ENCODE results near the gene FKBP10. TPM values are rescaled to one million over a fixed set of nuclear protein-coding genes. Genes with fewer than 3 reads are reported as not detected.

Gene FKBP10
- total RNA-seq, 1 experiment from 2014 or later: 143 TPM

DNA sequence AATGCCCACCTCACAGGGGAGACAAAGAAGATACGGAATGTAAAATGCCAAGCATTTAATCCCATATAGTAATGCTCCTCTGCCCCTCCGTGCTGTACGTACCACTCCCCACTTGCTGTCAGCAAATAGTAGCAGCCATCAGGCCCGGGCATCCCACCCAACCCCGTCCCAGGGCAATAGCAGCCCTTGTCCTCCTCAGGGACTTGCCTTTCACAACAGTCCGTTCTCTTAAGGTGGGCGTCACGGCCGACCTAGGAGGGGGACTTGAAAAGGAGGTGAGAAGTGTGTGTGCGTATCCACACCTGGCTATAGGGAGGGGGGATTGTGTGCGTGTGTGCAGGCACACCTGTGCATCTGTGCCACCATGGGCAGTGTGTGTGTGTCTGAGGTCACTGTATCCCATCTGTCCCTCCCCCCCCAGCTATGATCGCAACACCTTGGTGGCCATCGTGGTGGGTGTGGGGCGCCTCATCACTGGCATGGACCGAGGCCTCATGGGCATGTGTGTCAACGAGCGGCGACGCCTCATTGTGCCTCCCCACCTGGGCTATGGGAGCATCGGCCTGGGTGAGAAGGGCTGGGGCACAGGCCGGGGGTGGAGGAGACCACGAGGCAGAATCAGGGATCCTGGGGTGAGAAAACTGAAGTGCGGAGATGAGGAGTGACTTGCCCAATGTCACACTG is 4.0 kb downstream of the FKBP10 start:
- Histone ChIP-seq H2AFZ (no peak overlapping the region), H3K4me1 (replicated peaks; ENCODE audit: insufficient read depth) (peaks cover 10% of the 10 kb centered on the region), H3K79me2 (ENCODE audit: low read depth) (peaks cover 22% of the 10 kb centered on the region), H3K9me3 (ENCODE audit: insufficient read depth, low read depth) (no peaks in the 10 kb centered on the region), H3K4me3 (no peak overlapping the region), H3F3A (ENCODE audit: insufficient read depth, low read depth) (peaks cover 5% of the 10 kb centered on the region; the same call in 1 of the 2 replicates), H3K4me2 (no peak overlapping the region), H4K20me1 (ENCODE audit: insufficient read depth) (no peaks in the 10 kb centered on the region), H3K9me2 (ENCODE audit: insufficient read depth) (no peaks in the 10 kb centered on the region), H3K36me3 (ENCODE audit: low read depth) (no peaks in the 10 kb centered on the region), H3K27ac (no peak overlapping the region), H3K27me3 (ENCODE audit: insufficient read depth, low read depth) (no peaks in the 10 kb centered on the region)
- POLR2A ChIA-PET (ENCODE audit: unreplicated experiment): no interaction called here
- CTCF ChIA-PET: no interaction called here
- TF ChIP-seq, protein P1, sequence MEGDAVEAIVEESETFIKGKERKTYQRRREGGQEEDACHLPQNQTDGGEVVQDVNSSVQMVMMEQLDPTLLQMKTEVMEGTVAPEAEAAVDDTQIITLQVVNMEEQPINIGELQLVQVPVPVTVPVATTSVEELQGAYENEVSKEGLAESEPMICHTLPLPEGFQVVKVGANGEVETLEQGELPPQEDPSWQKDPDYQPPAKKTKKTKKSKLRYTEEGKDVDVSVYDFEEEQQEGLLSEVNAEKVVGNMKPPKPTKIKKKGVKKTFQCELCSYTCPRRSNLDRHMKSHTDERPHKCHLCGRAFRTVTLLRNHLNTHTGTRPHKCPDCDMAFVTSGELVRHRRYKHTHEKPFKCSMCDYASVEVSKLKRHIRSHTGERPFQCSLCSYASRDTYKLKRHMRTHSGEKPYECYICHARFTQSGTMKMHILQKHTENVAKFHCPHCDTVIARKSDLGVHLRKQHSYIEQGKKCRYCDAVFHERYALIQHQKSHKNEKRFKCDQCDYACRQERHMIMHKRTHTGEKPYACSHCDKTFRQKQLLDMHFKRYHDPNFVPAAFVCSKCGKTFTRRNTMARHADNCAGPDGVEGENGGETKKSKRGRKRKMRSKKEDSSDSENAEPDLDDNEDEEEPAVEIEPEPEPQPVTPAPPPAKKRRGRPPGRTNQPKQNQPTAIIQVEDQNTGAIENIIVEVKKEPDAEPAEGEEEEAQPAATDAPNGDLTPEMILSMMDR (conservative IDR thresholded peaks at IDR 0.05): no peak
- TF ChIP-seq EZH2 (IDR thresholded peaks at IDR 0.05; ENCODE audit: low read depth): no peak
- no TSS peak for BruUV-seq (replicated peaks)
- no peak for DNase-seq
- intact Hi-C loops (cut with micrococcal nuclease; ENCODE audit: unreplicated experiment): no loop called here

DNA sequence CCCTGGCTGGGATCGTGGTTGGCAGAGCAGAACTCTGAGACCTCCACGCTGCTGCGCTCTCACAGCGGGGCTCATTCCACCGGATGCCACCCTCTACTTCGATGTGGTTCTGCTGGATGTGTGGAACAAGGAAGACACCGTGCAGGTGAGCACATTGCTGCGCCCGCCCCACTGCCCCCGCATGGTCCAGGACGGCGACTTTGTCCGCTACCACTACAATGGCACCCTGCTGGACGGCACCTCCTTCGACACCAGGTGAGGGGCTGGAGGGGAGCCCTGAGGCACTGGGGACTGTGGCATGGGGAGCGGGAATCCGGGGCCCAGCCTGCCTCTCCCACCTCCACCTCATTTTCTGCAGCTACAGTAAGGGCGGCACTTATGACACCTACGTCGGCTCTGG is 5.2 kb downstream of the FKBP10 start:
- Histone ChIP-seq H3F3A (ENCODE audit: insufficient read depth, low read depth) (no peaks in the 10 kb centered on the region; the same call in 1 of the 2 replicates), H3K9me3 (ENCODE audit: insufficient read depth, low read depth) (no peaks in the 10 kb centered on the region), H2AFZ (no peak overlapping the region), H3K27me3 (ENCODE audit: insufficient read depth, low read depth) (no peaks in the 10 kb centered on the region), H3K36me3 (ENCODE audit: low read depth) (no peaks in the 10 kb centered on the region), H3K4me3 (no peak overlapping the region), H3K9me2 (ENCODE audit: insufficient read depth) (no peaks in the 10 kb centered on the region), H3K4me1 (replicated peaks; ENCODE audit: insufficient read depth) (peaks cover 10% of the 10 kb centered on the region), H3K4me2 (no peak overlapping the region), H3K79me2 (ENCODE audit: low read depth) (peaks cover 20% of the 10 kb centered on the region), H4K20me1 (ENCODE audit: insufficient read depth) (no peaks in the 10 kb centered on the region), H3K27ac (no peak overlapping the region)
- no peak for DNase-seq
- ChIA-PET POLR2A (ENCODE audit: unreplicated experiment) (no interaction called here), CTCF (no interaction called here)
- BruUV-seq (replicated peaks): no TSS peak
- intact Hi-C loops (cut with micrococcal nuclease; ENCODE audit: unreplicated experiment): no loop called here
- TF ChIP-seq, protein P1 (conservative IDR thresholded peaks at IDR 0.05): no peak
- TF ChIP-seq EZH2 (IDR thresholded peaks at IDR 0.05; ENCODE audit: low read depth): no peak

DNA sequence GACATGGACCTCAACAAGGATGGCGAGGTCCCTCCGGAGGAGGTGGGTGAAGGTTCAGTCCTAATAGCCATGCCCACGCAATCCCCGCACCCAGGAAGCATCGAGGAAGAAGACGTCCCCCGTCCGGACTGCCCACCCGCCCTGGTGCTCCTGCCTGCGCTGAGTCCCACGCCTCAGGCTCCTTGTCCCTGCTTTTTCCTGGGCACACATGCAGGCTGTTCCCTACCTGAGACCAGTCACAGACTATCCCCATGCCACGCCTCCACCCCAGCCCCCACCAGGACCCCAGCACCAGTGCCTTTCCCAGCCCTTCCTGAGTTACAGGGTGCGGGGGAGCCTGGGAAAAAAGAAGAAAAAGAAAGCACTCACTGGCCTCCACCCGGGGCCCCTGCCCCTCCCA is 9.0 kb downstream of the FKBP10 start:
- Histone ChIP-seq H3K79me2 (ENCODE audit: low read depth) (no peaks in the 10 kb centered on the region), H3F3A (ENCODE audit: insufficient read depth, low read depth) (no peaks in the 10 kb centered on the region; the same call in 1 of the 2 replicates), H2AFZ (no peak overlapping the region), H3K4me1 (replicated peaks; ENCODE audit: insufficient read depth) (no peaks in the 10 kb centered on the region), H3K4me2 (no peak overlapping the region), H3K9me2 (ENCODE audit: insufficient read depth) (no peaks in the 10 kb centered on the region), H4K20me1 (ENCODE audit: insufficient read depth) (no peaks in the 10 kb centered on the region), H3K9me3 (ENCODE audit: insufficient read depth, low read depth) (no peaks in the 10 kb centered on the region), H3K27ac (no peak overlapping the region), H3K36me3 (ENCODE audit: low read depth) (no peaks in the 10 kb centered on the region), H3K4me3 (no peak overlapping the region), H3K27me3 (ENCODE audit: insufficient read depth, low read depth) (no peaks in the 10 kb centered on the region)
- ChIA-PET POLR2A (ENCODE audit: unreplicated experiment) (no interaction called here), CTCF (no interaction called here)
- no peak for DNase-seq
- intact Hi-C loops (cut with micrococcal nuclease; ENCODE audit: unreplicated experiment): no loop called here
- no TSS peak for BruUV-seq (replicated peaks)
- TF ChIP-seq EZH2 (IDR thresholded peaks at IDR 0.05; ENCODE audit: low read depth): no peak
- TF ChIP-seq, protein P1 (conservative IDR thresholded peaks at IDR 0.05): no peak
